Body of pancreas (tissue), 4 donors: ENCODE measurements around the gene HOTAIR.

Experiments
- CTCF ChIP-seq, 7 experiments: fragments of 450-650 bp in 4 of 7; fragments of 200-600 bp in 3 of 7; sonication (generic) in 3 of 7; IDR thresholded peaks; one replicate each; pipeline ENCODE4 v1.5.1; 2016 to 2019; ENCODE audit warnings: antibody characterized with exemption in 7 of 7
- POLR2A ChIP-seq, 3 donors: fragments of 450-650 bp; IDR thresholded peaks; one replicate each; pipeline ENCODE4 v1.6.1; 2016; ENCODE audit warnings: antibody characterized with exemption in 3 of 3, mild to moderate bottlenecking in 2 of 3

GRCh38 chr12:53927220-53928029 lies 47.3 kb downstream of the HOTAIR start:
- TF ChIP-seq POLR2A (IDR thresholded peaks at IDR 0.05) (no peak), CTCF (IDR thresholded peaks at IDR 0.05) (no peak)
